ENCODE data around the gene MEIS2.

The MEIS2 gene

GRCh38 chr15:36917411-36918267, 182.7 kb downstream of the MEIS2 start:
- H3K36me3 ChIP-seq (ENCODE audit: insufficient read depth, low read length), result peaks cover 55% of the 10 kb centered on the region
- H4K20me1 ChIP-seq (ENCODE audit: insufficient read depth, low read length), result no peaks in the 10 kb centered on the region
- H3K4me1 ChIP-seq (ENCODE audit: insufficient read depth, low read length, severe bottlenecking), result peaks cover 6% of the 10 kb centered on the region
- H3K27ac ChIP-seq (ENCODE audit: low read depth, low read length, poor library complexity, severe bottlenecking), result no peak overlapping the region
- H3K9me2 ChIP-seq (ENCODE audit: low read depth, low read length), result no peaks in the 10 kb centered on the region
- no peak overlapping the region for H2AFZ ChIP-seq (ENCODE audit: low read length)
- H3K79me2 ChIP-seq (ENCODE audit: insufficient read depth, low read length), result no peaks in the 10 kb centered on the region
- no peak overlapping the region for H3K4me2 ChIP-seq (ENCODE audit: low read length)
- no peaks in the 10 kb centered on the region for H3F3A ChIP-seq (ENCODE audit: insufficient read depth, low read length)
- H3K27me3 ChIP-seq (ENCODE audit: insufficient read depth, low read length), result no peaks in the 10 kb centered on the region
- H3K9me3 ChIP-seq (ENCODE audit: low read length), result no peaks in the 10 kb centered on the region
- TF ChIP-seq CTCF (IDR thresholded peaks at IDR 0.05; ENCODE audit: low read length), result no peak
- no peak for TF ChIP-seq EZH2 (IDR thresholded peaks at IDR 0.05; ENCODE audit: borderline replicate concordance, low read length)
- H3K9ac ChIP-seq (ENCODE audit: low read length), result no peak overlapping the region
- H3K4me3 ChIP-seq (ENCODE audit: low read depth, low read length, poor library complexity, severe bottlenecking), result no peak overlapping the region

- Histone ChIP-seq H2AFZ (ENCODE audit: low read length) (no peak overlapping the region), H3K4me2 (ENCODE audit: low read length) (no peak overlapping the region), H4K20me1 (ENCODE audit: insufficient read depth, low read length) (no peaks in the 10 kb centered on the region), H3K4me3 (ENCODE audit: low read depth, low read length, poor library complexity, severe bottlenecking) (no peak overlapping the region), H3K9me2 (ENCODE audit: low read depth, low read length) (no peaks in the 10 kb centered on the region), H3K9me3 (ENCODE audit: low read length) (no peaks in the 10 kb centered on the region), H3K36me3 (ENCODE audit: insufficient read depth, low read length) (peaks cover 44% of the 10 kb centered on the region; the same call in 1 of the 2 replicates), H3F3A (ENCODE audit: insufficient read depth, low read length) (no peaks in the 10 kb centered on the region), H3K27ac (ENCODE audit: low read depth, low read length, poor library complexity, severe bottlenecking) (no peak overlapping the region), H3K9ac (ENCODE audit: low read length) (no peak overlapping the region), H3K79me2 (ENCODE audit: insufficient read depth, low read length) (no peaks in the 10 kb centered on the region), H3K27me3 (ENCODE audit: insufficient read depth, low read length) (no peaks in the 10 kb centered on the region), H3K4me1 (ENCODE audit: insufficient read depth, low read length, severe bottlenecking) (peaks cover 6% of the 10 kb centered on the region)
- TF ChIP-seq EZH2 (IDR thresholded peaks at IDR 0.05; ENCODE audit: borderline replicate concordance, low read length) (no peak), CTCF (IDR thresholded peaks at IDR 0.05; ENCODE audit: low read length) (no peak)
Observed at GRCh38 chr15:36914960-36915808, 185.2 kb downstream of the MEIS2 start.

GRCh38 chr15:36914466-36914865, 185.9 kb downstream of the MEIS2 start:
- Histone ChIP-seq H3K9me3 (ENCODE audit: low read length) (no peaks in the 10 kb centered on the region), H3K9me2 (ENCODE audit: low read depth, low read length) (no peaks in the 10 kb centered on the region), H3K9ac (ENCODE audit: low read length) (no peak overlapping the region), H3K4me1 (ENCODE audit: insufficient read depth, low read length, severe bottlenecking) (peaks cover 6% of the 10 kb centered on the region), H3K4me2 (ENCODE audit: low read length) (no peak overlapping the region), H3K27ac (ENCODE audit: low read depth, low read length, poor library complexity, severe bottlenecking) (no peak overlapping the region), H3F3A (ENCODE audit: insufficient read depth, low read length) (no peaks in the 10 kb centered on the region), H4K20me1 (ENCODE audit: insufficient read depth, low read length) (no peaks in the 10 kb centered on the region), H2AFZ (ENCODE audit: low read length) (no peak overlapping the region), H3K79me2 (ENCODE audit: insufficient read depth, low read length) (no peaks in the 10 kb centered on the region), H3K4me3 (ENCODE audit: low read depth, low read length, poor library complexity, severe bottlenecking) (no peak overlapping the region), H3K27me3 (ENCODE audit: insufficient read depth, low read length) (no peaks in the 10 kb centered on the region), H3K36me3 (ENCODE audit: insufficient read depth, low read length) (peaks cover 40% of the 10 kb centered on the region; the same call in 1 of the 2 replicates)
- TF ChIP-seq CTCF (IDR thresholded peaks at IDR 0.05; ENCODE audit: low read length) (no peak), EZH2 (IDR thresholded peaks at IDR 0.05; ENCODE audit: borderline replicate concordance, low read length) (no peak)

Data from OCI-LY1 (cell line).